Fibroblast of pulmonary artery (primary cell): Measurements from ENCODE around the gene SCML2.
"Not testable (repeated sequence)": the region's sequence is repeated elsewhere in the genome, so short reads cannot be mapped to it uniquely, and the experiment has no call there.

Experiments used
- DNase-seq: peaks from one replicate; pipeline ENCODE4 v3.0.0-alpha.2; 2010; ENCODE audit warnings: low read depth
- H3K4me3 ChIP-seq: replicated peaks from 2 replicates; pipeline ENCODE4 v1.5.1; 2011; ENCODE audit warnings: low read depth, mild to moderate bottlenecking, control low read depth, low read length, moderate library complexity
- CTCF ChIP-seq: IDR thresholded peaks from 2 replicates; pipeline ENCODE4 v1.5.1; 2011; ENCODE audit warnings: mild to moderate bottlenecking, control low read depth, low read length, inconsistent platforms; ENCODE audit errors: missing control alignments

SCML2 gene

GRCh38 chrX:18354369-18355223, at the start of gene SCML2:
SCML2 (minus strand) TSS chrX:18354688; CDS start chrX:18334071, 20,617 bp downstream.
- no peak for TF ChIP-seq CTCF
- peak within 1 kb of the TSS; percentile 56 for H3K4me3 ChIP-seq
- peak; percentile 25 for DNase-seq

GRCh38 chrX:18401848-18402213, 47.3 kb upstream of the SCML2 start:
- no peak for DNase-seq
- no peak for TF ChIP-seq CTCF
- no peak overlapping the region for H3K4me3 ChIP-seq

- no peak overlapping the region for H3K4me3 ChIP-seq
- TF ChIP-seq CTCF = no peak
- DNase-seq = no peak
Measured at GRCh38 chrX:18394477-18394876, 40.0 kb upstream of the SCML2 start.

- peak; percentile 69 for DNase-seq
- TF ChIP-seq CTCF = peak; percentile 53
- H3K4me3 ChIP-seq = no peak overlapping the region
Measured at GRCh38 chrX:18390941-18391538, 36.6 kb upstream of the SCML2 start.

GRCh38 chrX:18389966-18390365, 35.5 kb upstream of the SCML2 start:
- no peak for DNase-seq
- no peak for TF ChIP-seq CTCF
- H3K4me3 ChIP-seq = no peak overlapping the region

- TF ChIP-seq CTCF = peak; percentile 48
- peak; percentile 32 for DNase-seq
Measured at GRCh38 chrX:18377796-18378195, 23.3 kb upstream of the SCML2 start.

GRCh38 chrX:18375131-18375805, 20.8 kb upstream of the SCML2 start:
- not testable (repeated sequence) for H3K4me3 ChIP-seq, DNase-seq

More at GRCh38 chrX:18377796-18378195, 23.3 kb upstream of the SCML2 start:
- H3K4me3 ChIP-seq = no peak overlapping the region

GRCh38 chrX:18369096-18369495, 14.6 kb upstream of the SCML2 start:
- not testable (repeated sequence) for DNase-seq, H3K4me3 ChIP-seq
